ENCODE results near the gene GPR162.
"Not testable (repeated sequence)": the region's sequence is repeated elsewhere in the genome, so short reads cannot be mapped to it uniquely, and the experiment has no call there.

DNA sequence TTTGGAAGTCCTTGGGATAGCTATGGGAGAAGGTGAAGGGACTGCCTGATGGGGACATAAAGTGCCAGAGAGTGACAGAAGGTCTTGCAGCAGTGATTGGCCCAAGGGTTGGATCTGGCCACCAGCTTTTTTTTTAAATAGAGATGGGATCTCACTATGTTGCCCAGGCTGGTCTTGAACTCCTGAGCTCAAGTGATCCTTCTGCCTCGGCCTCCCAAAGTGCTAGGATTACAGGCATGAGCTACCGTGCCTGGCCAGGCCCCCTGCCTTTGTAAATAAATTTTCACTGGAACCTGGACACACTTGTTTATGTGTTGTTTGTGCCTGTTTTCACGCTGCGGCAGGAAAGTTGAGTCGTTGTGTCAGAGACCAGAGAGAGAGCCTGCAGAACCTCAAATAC is 43.7 kb downstream of the GPR162 start:
- TF ChIP-seq ESRRA (IDR thresholded peaks at IDR 0.05; ENCODE audit: low read length); HDAC6 (IDR thresholded peaks at IDR 0.05; ENCODE audit: unreplicated experiment); EED (IDR thresholded peaks at IDR 0.05; ENCODE audit: low read depth); CHD4 (IDR thresholded peaks at IDR 0.05); PML (IDR thresholded peaks at IDR 0.05; ENCODE audit: low read length); TAF1 (IDR thresholded peaks at IDR 0.05; ENCODE audit: borderline replicate concordance, low read depth, low read length); POLR2A (IDR thresholded peaks at IDR 0.05; ENCODE audit: low read depth, low read length); BHLHE40 (IDR thresholded peaks at IDR 0.05; ENCODE audit: borderline replicate concordance in 1 of 2, low read depth in 2 of 2, low read length in 1 of 2); JUND (IDR thresholded peaks at IDR 0.05; ENCODE audit: low read depth, low read length); SP1 (IDR thresholded peaks at IDR 0.05; ENCODE audit: low read depth, low read length): not testable (repeated sequence)
- TF ChIP-seq, protein P1, sequence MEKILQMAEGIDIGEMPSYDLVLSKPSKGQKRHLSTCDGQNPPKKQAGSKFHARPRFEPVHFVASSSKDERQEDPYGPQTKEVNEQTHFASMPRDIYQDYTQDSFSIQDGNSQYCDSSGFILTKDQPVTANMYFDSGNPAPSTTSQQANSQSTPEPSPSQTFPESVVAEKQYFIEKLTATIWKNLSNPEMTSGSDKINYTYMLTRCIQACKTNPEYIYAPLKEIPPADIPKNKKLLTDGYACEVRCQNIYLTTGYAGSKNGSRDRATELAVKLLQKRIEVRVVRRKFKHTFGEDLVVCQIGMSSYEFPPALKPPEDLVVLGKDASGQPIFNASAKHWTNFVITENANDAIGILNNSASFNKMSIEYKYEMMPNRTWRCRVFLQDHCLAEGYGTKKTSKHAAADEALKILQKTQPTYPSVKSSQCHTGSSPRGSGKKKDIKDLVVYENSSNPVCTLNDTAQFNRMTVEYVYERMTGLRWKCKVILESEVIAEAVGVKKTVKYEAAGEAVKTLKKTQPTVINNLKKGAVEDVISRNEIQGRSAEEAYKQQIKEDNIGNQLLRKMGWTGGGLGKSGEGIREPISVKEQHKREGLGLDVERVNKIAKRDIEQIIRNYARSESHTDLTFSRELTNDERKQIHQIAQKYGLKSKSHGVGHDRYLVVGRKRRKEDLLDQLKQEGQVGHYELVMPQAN (conservative IDR thresholded peaks at IDR 0.05) = not testable (repeated sequence)
- TF ChIP-seq, protein P2, sequence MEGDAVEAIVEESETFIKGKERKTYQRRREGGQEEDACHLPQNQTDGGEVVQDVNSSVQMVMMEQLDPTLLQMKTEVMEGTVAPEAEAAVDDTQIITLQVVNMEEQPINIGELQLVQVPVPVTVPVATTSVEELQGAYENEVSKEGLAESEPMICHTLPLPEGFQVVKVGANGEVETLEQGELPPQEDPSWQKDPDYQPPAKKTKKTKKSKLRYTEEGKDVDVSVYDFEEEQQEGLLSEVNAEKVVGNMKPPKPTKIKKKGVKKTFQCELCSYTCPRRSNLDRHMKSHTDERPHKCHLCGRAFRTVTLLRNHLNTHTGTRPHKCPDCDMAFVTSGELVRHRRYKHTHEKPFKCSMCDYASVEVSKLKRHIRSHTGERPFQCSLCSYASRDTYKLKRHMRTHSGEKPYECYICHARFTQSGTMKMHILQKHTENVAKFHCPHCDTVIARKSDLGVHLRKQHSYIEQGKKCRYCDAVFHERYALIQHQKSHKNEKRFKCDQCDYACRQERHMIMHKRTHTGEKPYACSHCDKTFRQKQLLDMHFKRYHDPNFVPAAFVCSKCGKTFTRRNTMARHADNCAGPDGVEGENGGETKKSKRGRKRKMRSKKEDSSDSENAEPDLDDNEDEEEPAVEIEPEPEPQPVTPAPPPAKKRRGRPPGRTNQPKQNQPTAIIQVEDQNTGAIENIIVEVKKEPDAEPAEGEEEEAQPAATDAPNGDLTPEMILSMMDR (IDR thresholded peaks at IDR 0.05 in 2 of 3, conservative IDR thresholded peaks at IDR 0.05 in 1 of 3; ENCODE audit: control insufficient read depth in 2 of 3, extremely low read depth in 1 of 3, insufficient read depth in 1 of 3, low read depth in 3 of 3, low read length in 3 of 3) = not testable (repeated sequence)

Measured in GM12878 (cell line).